Cardiac fibroblast (primary cell): Measurements from ENCODE around the gene CDH13.

Source experiments
- DNase-seq, 2 donors: peaks; one replicate each; pipeline versions ENCODE4 v3.0.0 to v3.0.0-alpha.2; 2010; ENCODE audit warnings: low read depth in 2 of 2
- H3K4me3 ChIP-seq, 2 donors: replicated peaks in 1 of 2; 1 replicate in 1 of 2; 2 replicates in 1 of 2; pipeline ENCODE4 v1.5.1; 2011; ENCODE audit warnings: low read depth in 2 of 2, low read length in 2 of 2, mild to moderate bottlenecking in 2 of 2, moderate library complexity in 1 of 2
- CTCF ChIP-seq: IDR thresholded peaks from one replicate; pipeline ENCODE4 v1.5.1; 2011; ENCODE audit warnings: low read depth, mild to moderate bottlenecking, low read length, inconsistent platforms

Gene CDH13

DNA sequence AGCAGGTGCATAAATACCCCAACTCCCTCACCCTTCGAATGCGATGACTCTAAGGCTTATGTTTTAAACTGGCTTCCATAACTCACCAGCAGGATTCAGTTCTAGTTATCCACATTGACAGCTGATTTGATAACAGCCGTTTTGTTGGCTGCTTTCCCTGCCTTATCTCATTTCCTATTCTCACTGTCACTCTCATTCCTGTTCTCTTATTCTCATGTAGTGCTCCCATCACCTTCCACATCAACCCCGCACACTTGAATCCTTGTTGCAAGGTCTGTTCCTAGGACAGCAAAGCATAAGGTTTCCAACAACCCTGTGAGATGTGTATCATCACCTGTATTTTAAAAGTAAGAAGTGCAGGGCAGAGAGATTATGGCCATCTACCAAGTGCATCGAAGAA, 344.4 kb downstream of the CDH13 start:
- no peak for DNase-seq
- H3K4me3 ChIP-seq: no peak overlapping the region
- TF ChIP-seq CTCF: no peak

DNA sequence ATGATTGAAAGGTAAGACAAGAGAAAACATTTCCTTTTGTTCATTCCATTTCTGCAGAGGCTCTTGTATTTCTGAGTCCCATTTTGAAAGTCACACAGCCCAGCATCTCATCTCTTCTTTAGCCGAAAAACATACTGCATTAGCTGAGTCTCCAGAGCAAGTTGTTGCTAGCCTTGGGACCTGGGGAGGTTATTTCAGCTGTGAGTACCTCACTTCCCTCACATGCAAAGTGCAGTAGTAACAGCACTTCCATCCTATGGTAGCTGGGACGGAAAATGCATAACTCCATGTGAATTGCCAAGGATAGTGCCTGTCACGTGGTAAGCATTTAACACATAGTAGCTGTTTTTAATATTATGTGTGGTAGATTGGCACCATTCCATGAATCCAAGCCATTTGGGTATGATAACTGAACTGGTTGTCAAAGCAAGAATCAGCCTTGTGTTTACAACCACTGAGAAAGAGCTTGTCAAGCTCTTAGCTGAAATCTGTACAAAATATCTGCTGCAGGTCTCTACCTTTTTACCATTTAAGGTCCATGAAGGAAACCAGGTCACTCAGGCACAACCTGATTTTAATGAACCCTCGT, 345.7 kb downstream of the CDH13 start:
- no peak overlapping the region for H3K4me3 ChIP-seq
- DNase-seq: peak in 1 of 2 donors; percentile 19
- TF ChIP-seq CTCF: no peak

DNA sequence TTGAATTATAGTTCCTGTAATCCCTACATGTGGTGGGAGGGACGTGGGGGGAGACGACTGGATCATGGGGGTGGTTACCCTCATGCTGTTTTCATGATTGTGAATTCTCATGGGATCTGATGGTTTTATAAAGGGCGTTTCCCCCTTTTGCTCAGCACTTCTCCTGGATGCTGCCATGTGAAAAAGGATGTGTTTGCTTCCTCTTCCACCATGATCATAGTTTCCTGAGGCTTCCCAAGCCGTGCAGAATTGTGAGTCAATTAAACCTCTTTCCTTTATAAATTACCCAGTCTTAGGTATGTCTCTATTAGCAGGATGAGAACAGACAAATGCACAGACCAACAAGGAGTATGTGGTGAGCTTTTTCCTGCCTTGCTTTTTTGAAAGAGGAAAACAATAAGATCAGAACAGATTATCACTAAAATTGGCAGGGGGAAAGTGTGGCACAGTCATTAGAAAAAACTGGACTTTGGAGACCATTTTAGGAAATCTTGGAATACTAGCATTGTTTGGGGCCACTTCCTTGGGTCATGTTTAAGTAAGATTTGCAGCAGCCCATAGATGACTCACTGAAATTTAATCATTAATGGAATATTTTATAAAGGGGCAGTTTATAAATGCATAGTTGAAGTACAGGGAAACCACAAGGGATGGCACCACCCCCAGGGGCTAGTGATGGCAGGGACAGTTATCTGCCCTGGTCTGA, 352.8 kb downstream of the CDH13 start:
- no peak for TF ChIP-seq CTCF

DNA sequence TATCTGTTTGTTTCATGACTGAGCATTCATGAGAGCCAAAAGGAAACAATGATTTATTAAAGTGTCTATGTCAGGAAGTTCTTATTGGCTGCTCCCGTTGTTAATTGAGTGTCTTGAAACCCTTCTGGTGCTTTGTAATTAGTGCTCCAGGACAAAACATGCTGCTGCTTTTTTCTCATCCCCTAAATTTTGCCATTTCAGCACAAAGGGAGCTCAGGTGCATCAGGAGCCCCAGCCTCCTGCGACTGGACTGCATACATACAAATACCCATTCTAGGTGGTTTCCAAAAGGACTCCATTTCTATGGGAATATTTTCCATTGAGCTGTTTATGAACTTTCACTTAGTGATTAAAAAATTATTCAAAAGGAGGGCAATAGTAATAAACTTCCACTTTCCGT, 354.0 kb downstream of the CDH13 start:
- DNase-seq: no peak
- H3K4me3 ChIP-seq: no peak overlapping the region
- TF ChIP-seq CTCF: no peak

More for the DNA sequence above, 352.8 kb downstream of the CDH13 start:
- H3K4me3 ChIP-seq: no peak overlapping the region
- DNase-seq: peak in 1 of 2 donors; percentile 40

DNA sequence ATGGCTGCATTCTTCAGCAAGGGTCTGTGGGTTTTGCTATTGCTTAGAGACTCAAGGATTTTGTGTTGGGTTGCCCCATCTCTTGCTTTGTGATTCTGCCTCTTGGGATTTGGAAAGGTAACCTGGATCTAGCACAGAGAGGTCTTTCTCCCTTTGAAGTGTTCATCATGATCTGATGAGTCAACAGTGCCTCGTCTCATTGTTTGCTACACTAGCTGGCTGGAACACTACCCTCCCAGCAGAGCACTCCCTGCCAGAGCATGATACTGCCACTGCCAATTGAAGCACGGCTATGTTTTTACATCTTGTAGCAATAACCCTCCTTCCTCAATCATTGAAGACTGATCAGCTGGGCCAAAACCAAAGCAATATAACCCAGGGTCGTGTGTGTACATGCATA, 361.0 kb downstream of the CDH13 start:
- peak; percentile 7 to 56 for DNase-seq
- no peak for TF ChIP-seq CTCF
- H3K4me3 ChIP-seq: no peak overlapping the region

DNA sequence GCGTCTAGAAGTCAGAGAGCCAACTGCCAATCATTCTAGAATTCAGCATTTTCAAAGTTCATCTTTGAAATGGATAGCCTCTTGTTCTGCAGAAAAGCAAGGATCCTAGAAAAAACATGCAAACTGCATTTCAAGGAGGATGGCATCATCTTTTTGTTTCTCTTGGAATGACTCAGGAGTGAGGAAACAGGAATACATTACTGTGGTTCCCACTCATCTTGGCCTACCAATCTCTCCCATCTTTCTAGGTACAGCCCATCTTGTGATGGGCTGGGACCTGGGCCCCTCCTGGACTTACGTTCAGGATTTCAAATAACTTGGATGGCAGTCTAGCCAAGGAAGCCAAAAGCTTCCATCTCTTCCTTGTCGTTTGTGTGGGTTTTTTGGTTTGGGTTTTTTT, 363.4 kb downstream of the CDH13 start:
- no peak for TF ChIP-seq CTCF
- no peak overlapping the region for H3K4me3 ChIP-seq
- DNase-seq: peak; percentile 35 to 69

- no peak for DNase-seq
- no peak for TF ChIP-seq CTCF
- no peak overlapping the region for H3K4me3 ChIP-seq
These were observed 364.6 kb downstream of the CDH13 start for GRCh38 chr16:82991410-82991809.
